Medulla oblongata (tissue), 1 donor: Measurements from ENCODE around the gene MRC2.

Experiments used
- DNase-seq: peaks from one replicate; pipeline ENCODE4 v3.0.0-alpha.2; 2015; ENCODE audit errors: extremely low spot score

Gene MRC2

DNA sequence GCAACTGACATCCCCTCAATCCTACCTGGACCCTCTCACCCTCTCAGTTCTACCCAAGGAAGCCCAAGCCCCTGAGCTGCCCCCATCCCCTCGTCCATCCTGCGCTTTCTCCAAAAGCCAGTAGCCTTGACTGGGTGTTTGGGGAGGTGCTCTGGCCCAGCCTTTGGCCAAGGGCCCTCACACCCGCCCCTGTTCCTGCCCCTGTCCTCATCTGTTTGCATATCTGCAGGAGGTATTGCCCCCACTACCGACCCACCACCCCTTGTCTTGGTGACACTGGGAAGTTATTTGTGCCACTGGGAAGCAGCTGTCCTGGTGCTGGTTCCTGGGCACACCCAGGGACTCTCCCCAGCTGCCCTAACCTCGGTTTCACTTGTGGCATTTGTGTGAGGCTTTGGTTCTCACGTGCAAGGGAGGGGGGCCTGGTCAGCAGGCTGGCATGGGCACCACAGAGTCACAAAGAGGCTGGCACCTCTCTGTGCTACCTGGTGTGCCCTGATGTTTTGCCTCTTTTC lies 75.3 kb downstream of the MRC2 start:
- no peak for DNase-seq

- no peak for DNase-seq
Measured at GRCh38 chr17:62703261-62703775, 75.8 kb downstream of the MRC2 start.

- peak; percentile 82 for DNase-seq
Measured at GRCh38 chr17:62703776-62704380, 76.4 kb downstream of the MRC2 start.

DNA sequence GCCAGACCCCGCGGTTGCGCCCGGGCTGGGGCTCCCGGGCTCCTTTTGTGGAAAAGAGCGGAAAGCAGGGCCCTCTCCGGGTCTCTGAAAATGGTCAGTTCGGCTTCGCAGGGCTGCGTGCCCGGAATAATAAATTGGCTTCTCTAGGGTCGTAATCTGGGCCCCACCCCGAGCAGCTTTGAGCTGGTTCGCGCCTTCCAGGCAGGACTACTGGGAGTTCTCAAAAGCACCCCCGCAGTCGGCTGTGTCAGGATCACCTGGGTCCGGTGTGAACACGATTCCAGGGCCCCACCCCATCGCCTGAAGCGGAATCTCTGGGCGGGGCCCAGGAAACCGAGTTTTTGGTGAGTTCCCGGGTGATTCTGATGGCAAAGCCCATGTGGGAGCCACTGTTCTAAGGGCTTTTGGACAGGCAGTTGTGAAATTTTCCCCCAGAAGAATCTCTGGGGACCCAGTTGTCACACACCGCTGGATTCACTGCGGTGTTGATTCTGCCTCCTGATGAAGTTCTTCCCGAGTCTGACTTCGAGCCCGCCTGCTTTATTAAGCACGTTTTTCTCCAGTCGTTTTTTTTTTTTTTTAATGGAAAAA lies 77.0 kb downstream of the MRC2 start:
- DNase-seq, result peak; percentile 52

GRCh38 chr17:62705156-62705777 lies 77.8 kb downstream of the MRC2 start:
- DNase-seq, result peak; percentile 45

DNA sequence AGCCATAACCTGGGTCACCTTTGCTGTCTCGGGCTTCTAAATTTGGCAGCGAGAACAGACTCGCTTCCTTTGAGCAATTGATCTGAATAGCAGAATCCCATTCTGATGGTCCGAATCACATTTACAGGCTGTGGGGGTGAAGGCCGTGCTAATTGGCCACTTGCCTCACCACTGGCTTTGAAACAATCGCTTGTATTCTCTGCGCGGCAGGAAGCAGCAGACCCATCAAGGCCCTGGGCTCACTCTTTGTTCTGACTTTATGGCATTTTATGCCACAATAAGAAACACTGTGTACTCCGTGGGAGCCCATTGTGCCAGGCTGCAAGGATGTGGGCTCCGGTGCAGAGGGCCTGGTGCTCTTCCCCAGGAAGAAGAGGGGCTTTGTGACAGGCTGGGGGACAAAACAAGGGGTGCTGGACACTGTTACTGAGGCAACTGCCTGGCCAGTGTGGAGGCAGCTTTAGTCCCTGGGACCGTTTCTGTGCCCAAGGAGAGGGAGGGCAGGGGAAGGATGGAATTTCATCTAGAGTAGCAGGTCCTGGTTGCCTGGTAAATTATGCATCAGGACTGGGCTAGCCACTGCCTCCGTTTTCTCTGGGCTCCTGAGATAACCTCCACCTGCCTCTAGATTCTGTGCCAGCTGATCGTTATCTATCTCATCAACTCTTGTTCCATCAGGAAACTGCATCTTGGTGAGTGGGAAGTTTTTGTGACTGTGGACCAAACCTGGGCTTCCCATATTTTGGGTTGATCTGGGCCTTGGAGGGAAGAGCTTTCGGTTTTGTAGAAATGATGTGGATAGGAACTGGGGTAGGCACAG lies 78.5 kb downstream of the MRC2 start:
- DNase-seq, result peak; percentile 90

GRCh38 chr17:62706598-62707424 lies 79.3 kb downstream of the MRC2 start:
- no peak for DNase-seq

DNA sequence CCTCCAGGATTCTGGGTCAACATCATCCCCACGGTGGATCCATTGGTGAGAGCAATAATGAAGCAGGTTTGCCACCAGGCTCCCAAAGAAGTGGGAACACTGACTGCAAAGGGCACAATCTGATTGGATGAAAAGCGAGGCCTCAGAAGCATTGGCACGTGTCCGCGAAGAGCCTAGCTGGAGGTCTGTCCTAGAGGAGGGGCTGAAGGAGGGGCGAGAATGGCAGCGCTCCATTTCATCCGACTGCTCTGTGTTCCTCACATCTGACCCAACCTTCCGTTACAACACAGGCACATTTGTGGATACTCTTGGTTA lies 79.9 kb downstream of the MRC2 start:
- DNase-seq, result no peak

DNA sequence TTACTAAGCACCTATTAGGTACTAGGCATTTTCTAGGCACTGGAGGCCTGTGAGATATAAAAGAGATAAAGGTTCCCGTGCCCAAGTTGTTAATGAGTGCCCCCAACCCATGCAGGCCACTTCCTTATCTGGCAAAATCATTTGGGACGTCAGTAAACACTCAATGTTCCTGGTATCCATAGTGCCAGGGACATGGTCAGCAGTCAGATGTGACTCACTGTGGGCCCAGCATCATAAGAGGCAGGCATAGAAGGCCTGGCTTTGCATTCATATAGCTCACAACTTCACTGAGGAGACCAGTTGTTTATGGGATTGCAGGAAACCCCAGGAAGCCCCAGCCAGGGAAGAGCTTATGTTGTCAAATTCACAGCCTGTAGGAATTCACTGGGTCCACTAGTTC lies 81.1 kb downstream of the MRC2 start:
- DNase-seq, result no peak

- no peak for DNase-seq
Measured at GRCh38 chr17:62712171-62712581, 84.7 kb downstream of the MRC2 start.

DNA sequence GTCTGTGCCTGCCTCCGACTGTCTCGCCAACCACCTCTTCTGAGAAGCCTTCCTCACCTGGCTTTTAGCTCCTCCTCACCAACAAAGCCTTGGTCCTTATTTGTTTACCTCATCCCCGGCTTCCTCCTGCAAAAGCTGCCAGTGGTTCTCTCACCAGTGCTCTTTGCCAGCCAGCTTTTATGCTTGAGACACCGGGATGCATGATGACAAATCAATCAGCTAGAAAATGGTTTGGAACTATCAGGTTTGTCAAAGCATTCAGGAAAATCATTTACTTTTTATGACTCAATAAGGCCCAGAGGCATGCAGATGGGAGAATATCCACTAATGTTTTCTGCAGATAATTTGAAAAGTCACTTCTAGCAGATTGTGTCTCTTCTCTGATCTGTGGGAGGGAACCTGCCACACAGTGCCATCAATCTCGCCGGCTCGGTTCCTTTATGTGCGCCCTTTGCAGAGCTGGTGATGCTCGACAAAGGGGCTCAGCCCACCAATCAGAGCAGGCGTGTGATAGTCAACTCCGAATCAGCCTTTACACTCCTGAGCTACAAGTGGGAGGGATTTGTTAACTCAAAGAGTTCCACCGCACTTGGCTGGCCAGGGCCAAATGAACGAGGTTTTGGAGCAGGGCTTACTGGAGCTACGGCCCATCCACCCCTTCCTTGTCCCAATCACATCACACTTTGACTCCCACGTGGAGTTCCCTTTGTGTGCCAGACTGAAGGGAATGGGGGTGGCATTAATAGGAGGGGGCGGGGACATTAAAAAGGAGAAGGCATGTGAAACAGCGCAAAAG lies 85.8 kb downstream of the MRC2 start:
- no peak for DNase-seq

- no peak for DNase-seq
Measured at GRCh38 chr17:62714016-62714777, 86.7 kb downstream of the MRC2 start.

- no peak for DNase-seq
Measured at GRCh38 chr17:62715882-62716390, 88.5 kb downstream of the MRC2 start.

DNA sequence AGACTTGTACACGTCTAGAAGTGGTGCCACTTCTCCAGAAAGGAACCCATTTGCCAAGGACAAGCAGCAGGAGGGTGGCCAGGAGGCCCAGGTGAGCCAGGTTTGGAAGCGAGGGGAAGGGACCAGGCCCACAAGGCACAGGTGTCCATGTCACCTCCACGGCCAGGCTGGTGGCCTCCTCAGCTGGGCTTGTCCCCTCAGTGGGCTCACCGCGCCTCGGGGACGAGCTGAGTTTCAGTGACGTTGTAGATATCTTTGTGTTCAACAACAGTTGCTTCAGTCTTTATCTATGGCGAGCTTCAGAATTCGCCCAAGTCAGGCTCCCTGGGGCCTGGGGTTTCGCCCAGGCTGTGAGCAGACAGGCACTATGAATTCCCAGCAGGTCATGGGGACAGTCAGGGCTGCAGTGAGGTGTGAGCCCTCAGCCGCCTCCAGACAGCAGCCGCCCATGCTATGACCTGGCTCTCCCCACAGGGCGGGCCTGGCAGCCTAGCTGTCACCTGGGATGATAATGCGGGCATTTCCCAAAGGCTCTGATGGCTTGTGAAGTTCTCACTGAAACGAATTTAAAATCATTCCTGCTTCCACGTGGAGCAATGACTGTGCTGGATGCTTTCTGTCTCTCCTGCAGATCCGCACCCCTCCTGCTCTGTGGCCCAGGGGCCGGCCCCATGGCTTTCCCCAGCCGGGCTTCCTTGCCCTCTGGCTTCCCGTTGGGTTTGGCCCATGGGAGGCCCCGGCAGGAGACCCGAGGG lies 89.5 kb downstream of the MRC2 start:
- DNase-seq, result no peak

- no peak for DNase-seq
Measured at GRCh38 chr17:62717589-62717855, 90.1 kb downstream of the MRC2 start.

GRCh38 chr17:62717889-62718288 lies 90.4 kb downstream of the MRC2 start:
- no peak for DNase-seq

- no peak for DNase-seq
Measured at GRCh38 chr17:62718429-62718828, 91.0 kb downstream of the MRC2 start.

- DNase-seq, result no peak
Measured at GRCh38 chr17:62719586-62719985, 92.1 kb downstream of the MRC2 start.
